Astrocyte of the spinal cord (primary cell): ENCODE results near the gene MB21D2.

Experiments
- DNase-seq: peaks from one replicate; pipeline ENCODE4 v3.0.0; 2011; ENCODE audit warnings: low read depth, low spot score
- H3K4me3 ChIP-seq: 2 replicates; pipeline ENCODE4 v1.5.1; 2011; ENCODE audit warnings: low read depth, mild to moderate bottlenecking, low read length, moderate library complexity
- CTCF ChIP-seq: IDR thresholded peaks from 2 replicates; pipeline ENCODE4 v1.5.1; 2012; ENCODE audit warnings: low read depth, mild to moderate bottlenecking, low read length, inconsistent platforms
- in situ Hi-C: cut with HindIII; loops from 2 replicates; pipeline ENCODE4 v1.10.0; 2017; ENCODE audit warnings: low sequenced_read_pairs

MB21D2 gene

GRCh38 chr3:192890347-192891335 is 27.0 kb downstream of the MB21D2 start:
- in situ Hi-C loops: no loop called here

GRCh38 chr3:192889679-192890078 is 28.0 kb downstream of the MB21D2 start:
- DNase-seq: no peak
- no peak for TF ChIP-seq CTCF
- in situ Hi-C loops: no loop called here
- H3K4me3 ChIP-seq: no peak overlapping the region

More at GRCh38 chr3:192890347-192891335, 27.0 kb downstream of the MB21D2 start:
- TF ChIP-seq CTCF: no peak
- no peak overlapping the region for H3K4me3 ChIP-seq
- DNase-seq: no peak

- DNase-seq: peak; percentile 65
- TF ChIP-seq CTCF: no peak
- in situ Hi-C loops: no loop called here
- H3K4me3 ChIP-seq: no peak overlapping the region
Measured at GRCh38 chr3:192888190-192888589, 29.5 kb downstream of the MB21D2 start.

- in situ Hi-C loops: no loop called here
- H3K4me3 ChIP-seq: no peak overlapping the region
- DNase-seq: no peak
- TF ChIP-seq CTCF: no peak
Measured at GRCh38 chr3:192887701-192888100, 30.0 kb downstream of the MB21D2 start.

- peak; percentile 93 for DNase-seq
- TF ChIP-seq CTCF: no peak
- H3K4me3 ChIP-seq: peak overlapping the region; percentile 7
- in situ Hi-C loops: no loop called here
Measured at GRCh38 chr3:192887047-192887446, 30.6 kb downstream of the MB21D2 start.

GRCh38 chr3:192884777-192885773 is 32.6 kb downstream of the MB21D2 start:
- no peak overlapping the region for H3K4me3 ChIP-seq
- peak; percentile 67 for DNase-seq
- TF ChIP-seq CTCF: no peak
- in situ Hi-C loops: no loop called here
